ENCODE measurements around the gene USH1C.

GRCh38 chr11:17462940-17463339, 81.3 kb downstream of the USH1C start:
- no peak for TF ChIP-seq CTCF (IDR thresholded peaks at IDR 0.05)
- no peak for TF ChIP-seq POLR2A (IDR thresholded peaks at IDR 0.05)

All from adrenal gland (tissue), 5 donors.